Neuronal stem cell (in vitro differentiated cells): ENCODE data around the gene TCF19. TPM values are rescaled to one million over a fixed set of nuclear protein-coding genes. Genes with fewer than 3 reads are reported as not detected.
A peak's percentile ranks its signal among the peaks of the same experiment; 100 is the strongest.

Experiments used
- DNase-seq: peaks from one replicate; pipeline ENCODE4 v3.0.0-alpha.2; 2013; ENCODE audit warnings: low spot score
- H2AFZ ChIP-seq: one replicate; pipeline ENCODE4 v1.6.1; 2013; ENCODE audit warnings: mild to moderate bottlenecking, low read length, inconsistent platforms
- H2AK5ac ChIP-seq: 2 replicates; pipeline ENCODE4 v1.6.1; 2013; ENCODE audit warnings: low read depth, mild to moderate bottlenecking, inconsistent platforms, low read length, moderate library complexity, mixed read lengths
- H2BK120ac ChIP-seq: 2 replicates; pipeline ENCODE4 v1.6.1; 2013; ENCODE audit warnings: low read depth, mild to moderate bottlenecking, inconsistent platforms, low read length, moderate library complexity, mixed read lengths
- H2BK12ac ChIP-seq: one replicate; pipeline ENCODE4 v1.6.1; 2013; ENCODE audit warnings: low read length, inconsistent platforms
- H2BK15ac ChIP-seq: 2 replicates; pipeline ENCODE4 v1.6.1; 2013; ENCODE audit warnings: mild to moderate bottlenecking, low read length, inconsistent platforms, mixed read lengths
- H2BK5ac ChIP-seq: one replicate; pipeline ENCODE4 v1.6.1; 2013; ENCODE audit warnings: inconsistent platforms, mild to moderate bottlenecking, low read length, moderate library complexity
- H3K14ac ChIP-seq: one replicate; pipeline ENCODE4 v1.6.1; 2013; ENCODE audit warnings: low read length, inconsistent platforms
- H3K18ac ChIP-seq: 2 replicates; pipeline ENCODE4 v1.6.1; 2013; ENCODE audit warnings: low read length, inconsistent platforms
- H3K23ac ChIP-seq: 2 replicates; pipeline ENCODE4 v1.6.1; 2013; ENCODE audit warnings: low read depth, mild to moderate bottlenecking, mixed read lengths, low read length, inconsistent platforms; ENCODE audit not compliant: poor library complexity
- H3K27ac ChIP-seq: replicated peaks from 3 replicates; pipeline ENCODE4 v1.5.1; 2013; ENCODE audit warnings: low read length, inconsistent platforms
- H3K27me3 ChIP-seq, 3 experiments: 2 replicates each; pipeline ENCODE4 v1.6.1; 2013; ENCODE audit warnings: low read length in 3 of 3, mild to moderate bottlenecking in 2 of 3, inconsistent platforms in 1 of 3, low read depth in 1 of 3, mixed read lengths in 1 of 3, moderate library complexity in 1 of 3; ENCODE audit not compliant: control insufficient read depth in 3 of 3, insufficient read depth in 3 of 3
- H3K36me3 ChIP-seq, 2 donors: replicated peaks in 1 of 2; 2 replicates each; pipeline ENCODE4 v1.6.1; 2013; ENCODE audit warnings: low read length in 2 of 2; ENCODE audit not compliant: control insufficient read depth in 2 of 2, insufficient read depth in 2 of 2
- H3K4ac ChIP-seq: 2 replicates; pipeline ENCODE4 v1.6.1; 2013; ENCODE audit warnings: inconsistent platforms, mild to moderate bottlenecking, low read length, moderate library complexity
- H3K4me1 ChIP-seq, 2 donors: 1 replicate in 1 of 2; 2 replicates in 1 of 2; pipeline ENCODE4 v1.6.1; 2013; ENCODE audit warnings: low read length in 2 of 2, low read depth in 1 of 2; ENCODE audit not compliant: control insufficient read depth in 2 of 2, insufficient read depth in 1 of 2
- H3K4me2 ChIP-seq: one replicate; pipeline ENCODE4 v1.6.1; 2013; ENCODE audit warnings: mild to moderate bottlenecking, low read length, inconsistent platforms; ENCODE audit not compliant: insufficient read depth, poor library complexity, severe bottlenecking
- H3K4me3 ChIP-seq, 2 donors: 2 replicates each; pipeline ENCODE4 v1.5.1; 2013; ENCODE audit warnings: low read length in 2 of 2, mild to moderate bottlenecking in 2 of 2, inconsistent platforms in 1 of 2, moderate library complexity in 1 of 2
- H3K79me1 ChIP-seq: one replicate; pipeline ENCODE4 v1.6.1; 2013; ENCODE audit warnings: low read depth, mild to moderate bottlenecking, inconsistent platforms, low read length, moderate library complexity
- H3K9ac ChIP-seq: one replicate; pipeline ENCODE4 v1.6.1; 2013; ENCODE audit warnings: mild to moderate bottlenecking, low read depth, low read length, inconsistent platforms; ENCODE audit not compliant: poor library complexity
- H3K9me3 ChIP-seq, 2 donors: replicated peaks in 1 of 2; 2 replicates each; pipeline versions ENCODE3 to v1.6.1; 2013; ENCODE audit warnings: low read length in 2 of 2, mild to moderate bottlenecking in 2 of 2, inconsistent platforms in 1 of 2, low read depth in 1 of 2, mixed read lengths in 1 of 2, moderate library complexity in 1 of 2; ENCODE audit not compliant: control insufficient read depth in 2 of 2, insufficient read depth in 1 of 2
- H4K8ac ChIP-seq: one replicate; pipeline ENCODE4 v1.6.1; 2013; ENCODE audit warnings: low read depth, mild to moderate bottlenecking, inconsistent platforms, low read length, moderate library complexity
- H4K91ac ChIP-seq: one replicate; pipeline ENCODE4 v1.6.1; 2013; ENCODE audit warnings: low read length, low read depth, mild to moderate bottlenecking, inconsistent platforms; ENCODE audit not compliant: poor library complexity
- WGBS, 2 donors: extraction: QIAGEN DNeasy Blood & Tissue Kit; methylation state at CpG; one replicate each; pipeline ENCODE4 v1.1.7; 2013; ENCODE audit warnings: missing lambda C conversion rate in 2 of 2, mixed read lengths in 1 of 2; ENCODE audit not compliant: insufficient read length in 2 of 2, insufficient replicate concordance in 1 of 2; ENCODE audit errors: extremely low coverage in 2 of 2; 5-methylcytosine and 5-hydroxymethylcytosine counted together
- polyA plus RNA-seq, 2 experiments: library from polyadenylated mRNA; stranded (reverse); fragments of 200-250 nt; gene quantifications; one replicate each; pipeline ENCODE4 v1.2.3, GENCODE V29; 2013

TCF19 gene, protein sequence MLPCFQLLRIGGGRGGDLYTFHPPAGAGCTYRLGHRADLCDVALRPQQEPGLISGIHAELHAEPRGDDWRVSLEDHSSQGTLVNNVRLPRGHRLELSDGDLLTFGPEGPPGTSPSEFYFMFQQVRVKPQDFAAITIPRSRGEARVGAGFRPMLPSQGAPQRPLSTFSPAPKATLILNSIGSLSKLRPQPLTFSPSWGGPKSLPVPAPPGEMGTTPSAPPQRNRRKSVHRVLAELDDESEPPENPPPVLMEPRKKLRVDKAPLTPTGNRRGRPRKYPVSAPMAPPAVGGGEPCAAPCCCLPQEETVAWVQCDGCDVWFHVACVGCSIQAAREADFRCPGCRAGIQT
- polyA plus RNA-seq (2013, experiment 1 of 2), result 6.3 TPM
- polyA plus RNA-seq (2013, experiment 2 of 2), result 6.0 TPM

DNA sequence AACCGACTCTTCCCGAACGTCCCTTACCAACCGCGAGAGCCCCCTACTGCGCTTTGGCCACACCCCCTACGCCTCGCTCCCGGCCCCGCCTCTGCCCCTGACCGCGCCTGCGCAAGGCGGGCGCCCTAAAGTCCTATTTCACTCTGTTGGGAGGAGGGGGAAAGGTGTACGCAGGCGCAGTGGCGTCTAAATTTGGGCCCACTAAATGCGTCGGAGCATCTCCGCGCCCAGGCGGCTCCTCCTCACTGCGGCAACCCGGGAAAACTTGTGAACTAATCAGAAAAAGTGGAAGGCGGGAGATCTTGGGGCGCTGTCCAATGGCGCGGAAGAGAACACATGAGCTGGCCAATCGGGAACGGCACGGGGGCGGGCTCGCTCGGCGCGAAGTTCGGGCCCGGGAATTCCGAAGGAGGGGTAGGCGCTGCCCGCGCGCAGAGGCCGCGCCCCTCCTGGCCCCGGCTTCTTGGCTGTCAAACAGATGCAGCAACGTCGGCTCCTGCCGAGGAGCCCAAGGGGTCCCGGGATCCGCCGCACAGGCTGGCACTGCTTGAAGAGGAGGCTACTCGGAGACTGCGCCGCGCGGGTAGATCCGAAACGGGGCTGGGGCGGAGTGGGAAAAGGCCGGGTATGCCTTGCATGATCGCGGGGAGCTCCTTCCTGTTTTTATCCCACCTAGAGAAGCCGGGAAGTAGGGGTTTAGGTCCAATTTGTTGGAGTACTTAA is at the start of gene TCF19:
TSS of gene TCF19 (plus strand) at position 450 of the 723 bp plus-strand sequence. CDS start 881 bp downstream, outside the sequence.
- H2BK120ac ChIP-seq, result no peak within 1 kb of the TSS
- no peaks in the 10 kb centered on the region for H3K27me3 ChIP-seq
- H3K4me3 ChIP-seq, result peak within 1 kb of the TSS; percentile 79 to 93
- no peak within 1 kb of the TSS for H4K8ac ChIP-seq
- H3K36me3 ChIP-seq, result peaks cover 14 to 55% of the 10 kb centered on the region in 2 donors
- peaks cover 10 to 14% of the 10 kb centered on the region in 2 donors for H3K4me1 ChIP-seq
- no peak within 1 kb of the TSS for H3K4ac ChIP-seq
- no peak within 1 kb of the TSS for H2BK12ac ChIP-seq
- no peak within 1 kb of the TSS for H2BK15ac ChIP-seq
- no peaks in the 10 kb centered on the region for H3K9me3 ChIP-seq
- peak within 1 kb of the TSS; percentile 93 for H3K18ac ChIP-seq
- no peaks in the 10 kb centered on the region for H3K79me1 ChIP-seq
- H3K9ac ChIP-seq, result peak within 1 kb of the TSS; percentile 89
- H2AFZ ChIP-seq, result peak within 1 kb of the TSS; percentile 95
- peak; percentile 99 for DNase-seq
- peak within 1 kb of the TSS; percentile 74 for H3K23ac ChIP-seq
- no peak within 1 kb of the TSS for H4K91ac ChIP-seq
- WGBS, 2 donors, result no CpG with 5 or more reads among the region's 65 CpGs
- peak within 1 kb of the TSS; percentile 91 for H3K4me2 ChIP-seq
- H3K27ac ChIP-seq, result peak within 1 kb of the TSS; percentile 88
- H2BK5ac ChIP-seq, result no peak within 1 kb of the TSS
- peak within 1 kb of the TSS; percentile 78 for H3K14ac ChIP-seq
- no peak within 1 kb of the TSS for H2AK5ac ChIP-seq

DNA sequence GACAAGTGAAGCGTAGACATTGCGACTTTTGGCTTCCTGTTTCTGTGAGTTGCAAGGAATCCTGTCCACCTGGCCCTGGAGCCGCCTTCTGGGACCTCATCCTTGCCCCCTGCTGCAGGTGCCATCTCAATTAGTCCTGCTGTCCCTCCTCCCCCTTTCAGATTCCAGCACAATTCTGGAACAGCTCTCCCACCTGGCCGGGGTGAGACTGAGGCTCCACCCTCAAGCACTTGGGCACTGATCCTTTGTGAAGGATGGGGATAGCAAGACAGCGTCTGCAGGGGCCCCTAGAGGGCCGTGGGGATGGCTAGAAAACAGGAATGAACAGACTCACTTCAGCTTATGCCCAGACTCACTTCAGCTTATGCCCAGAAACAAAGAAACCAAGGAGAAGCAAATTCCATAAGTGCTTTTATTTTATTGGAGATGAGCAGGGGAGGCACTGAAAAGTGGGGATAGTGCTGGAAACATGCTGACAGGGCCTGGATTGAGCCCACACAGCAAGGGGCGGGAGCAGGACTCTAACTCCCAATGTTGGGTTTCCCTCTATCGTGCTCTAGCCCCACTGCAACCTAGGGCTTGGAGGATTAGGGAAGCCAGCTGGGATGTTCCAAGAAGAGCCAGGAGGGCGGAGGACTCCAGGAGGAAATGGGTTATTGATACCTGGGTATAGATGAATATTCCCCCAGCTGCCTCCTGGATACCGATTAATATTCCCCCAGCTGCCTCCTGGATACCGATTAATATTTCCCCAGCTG is 47.4 kb upstream of the TCF19 start:
- peaks cover 0 to 15% of the 10 kb centered on the region in 2 donors for H3K4me1 ChIP-seq
- H2BK120ac ChIP-seq, result no peak overlapping the region
- no peak overlapping the region for H3K4me2 ChIP-seq
- no peak for DNase-seq
- H4K91ac ChIP-seq, result no peak overlapping the region
- no peak overlapping the region for H2BK12ac ChIP-seq
- H3K4me3 ChIP-seq, result no peak overlapping the region
- no peak overlapping the region for H3K4ac ChIP-seq
- H3K9ac ChIP-seq, result no peak overlapping the region
- WGBS, 2 donors, result no CpG with 5 or more reads among the region's 11 CpGs
- no peak overlapping the region for H4K8ac ChIP-seq
- H3K27ac ChIP-seq, result no peak overlapping the region
- no peak overlapping the region for H2BK5ac ChIP-seq
- H3K23ac ChIP-seq, result no peak overlapping the region
- no peak overlapping the region for H2BK15ac ChIP-seq
- H2AK5ac ChIP-seq, result no peak overlapping the region
- H3K18ac ChIP-seq, result peak overlapping the region; percentile 68
- no peak overlapping the region for H2AFZ ChIP-seq
- H3K9me3 ChIP-seq, result peaks cover 0 to 2% of the 10 kb centered on the region in 2 donors
- H3K79me1 ChIP-seq, result no peaks in the 10 kb centered on the region
- H3K36me3 ChIP-seq, result no peaks in the 10 kb centered on the region
- H3K14ac ChIP-seq, result no peak overlapping the region
- peaks cover 0 to 56% (median 0%) of the 10 kb centered on the region in 3 experiments for H3K27me3 ChIP-seq

DNA sequence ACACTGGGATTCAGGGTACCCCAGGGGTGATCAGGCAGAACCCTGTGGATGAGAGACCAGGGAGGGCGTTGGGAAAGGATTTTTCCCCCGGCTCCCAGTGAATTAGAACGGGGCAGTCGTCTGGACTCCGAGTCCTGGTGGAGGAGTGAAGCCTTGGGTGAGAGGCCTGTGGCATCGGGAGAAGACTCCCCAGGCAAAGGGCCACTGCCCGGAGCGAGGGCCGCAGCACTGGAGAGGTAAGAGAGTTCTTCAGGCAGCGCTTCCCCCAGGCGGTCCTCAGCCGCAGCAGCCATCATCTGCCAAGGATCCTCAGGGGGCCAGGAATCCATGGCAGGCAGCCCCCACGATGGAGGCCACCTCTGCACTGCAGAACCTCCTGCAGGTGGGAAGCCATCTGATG is 46.7 kb upstream of the TCF19 start:
- Histone ChIP-seq H3K18ac (peak overlapping the region; percentile 41), H4K91ac (no peak overlapping the region), H3K4me3 (no peak overlapping the region), H3K4me2 (no peak overlapping the region), H2BK15ac (peak overlapping the region; percentile 59), H3K27ac (no peak overlapping the region), H3K23ac (no peak overlapping the region), H3K36me3 (no peaks in the 10 kb centered on the region), H3K79me1 (no peaks in the 10 kb centered on the region), H3K9ac (no peak overlapping the region), H3K14ac (no peak overlapping the region), H3K4me1 (peaks cover 0 to 15% of the 10 kb centered on the region in 2 donors), H3K4ac (no peak overlapping the region), H2BK120ac (no peak overlapping the region), H2AFZ (no peak overlapping the region), H2AK5ac (peak overlapping the region; percentile 58), H3K9me3 (peaks cover 0 to 2% of the 10 kb centered on the region in 2 donors), H3K27me3 (peaks cover 0 to 62% (median 0%) of the 10 kb centered on the region in 3 experiments), H2BK5ac (no peak overlapping the region), H2BK12ac (peak overlapping the region; percentile 95), H4K8ac (no peak overlapping the region)
- no CpG with 5 or more reads among the region's 13 CpGs for WGBS, 2 donors
- DNase-seq, result no peak
